Stimulated activated CD4-positive, alpha-beta T cell treated with anti-CD3 and anti-CD28 coated beads, Interleukin-4, amount 100 ng/mL, for 24 hours (primary cell): Measurements from ENCODE around the gene LILRB2.
"Not testable (repeated sequence)": the region's sequence is repeated elsewhere in the genome, so short reads cannot be mapped to it uniquely, and the experiment has no call there.

ENCODE experiments used
- DNase-seq: peaks from one replicate; pipeline ENCODE4 v3.0.0-alpha.2; 2020

The LILRB2 gene

GRCh38 chr19:54239491-54240371, 41.2 kb downstream of the LILRB2 start:
- DNase-seq, result not testable (repeated sequence)

GRCh38 chr19:54233941-54234340, 47.0 kb downstream of the LILRB2 start:
- DNase-seq, result no peak

GRCh38 chr19:54231077-54231931, 49.6 kb downstream of the LILRB2 start:
- DNase-seq, result peak; percentile 91

GRCh38 chr19:54230031-54230430, 50.9 kb downstream of the LILRB2 start:
- no peak for DNase-seq

GRCh38 chr19:54229146-54229545, 51.8 kb downstream of the LILRB2 start:
- no peak for DNase-seq

GRCh38 chr19:54224619-54225018, 56.3 kb downstream of the LILRB2 start:
- DNase-seq, result not testable (repeated sequence)

- DNase-seq, result not testable (repeated sequence)
Observed at GRCh38 chr19:54223937-54224281, 57.0 kb downstream of the LILRB2 start.
